ENCODE data around the gene AKIRIN1. TPM values are rescaled to one million over a fixed set of nuclear protein-coding genes. Genes with fewer than 3 reads are reported as not detected.
A peak's percentile ranks its signal among the peaks of the same experiment; 100 is the strongest.

The AKIRIN1 gene
- polyA plus RNA-seq, 1 of the 3 experiments (the other 2 are of a cell fraction): 37.0 TPM

GRCh38 chr1:38990386-38990737 is 714 bp upstream of the AKIRIN1 start (continued):
- TF ChIP-seq RXRA (IDR thresholded peaks at IDR 0.05; ENCODE audit: borderline replicate concordance, low read depth): no peak
- no peak for TF ChIP-seq TEAD4 (IDR thresholded peaks at IDR 0.05; ENCODE audit: borderline replicate concordance, insufficient read depth)
- TF ChIP-seq GABPA (IDR thresholded peaks at IDR 0.05; ENCODE audit: low read depth): no peak
- TF ChIP-seq, protein P1, sequence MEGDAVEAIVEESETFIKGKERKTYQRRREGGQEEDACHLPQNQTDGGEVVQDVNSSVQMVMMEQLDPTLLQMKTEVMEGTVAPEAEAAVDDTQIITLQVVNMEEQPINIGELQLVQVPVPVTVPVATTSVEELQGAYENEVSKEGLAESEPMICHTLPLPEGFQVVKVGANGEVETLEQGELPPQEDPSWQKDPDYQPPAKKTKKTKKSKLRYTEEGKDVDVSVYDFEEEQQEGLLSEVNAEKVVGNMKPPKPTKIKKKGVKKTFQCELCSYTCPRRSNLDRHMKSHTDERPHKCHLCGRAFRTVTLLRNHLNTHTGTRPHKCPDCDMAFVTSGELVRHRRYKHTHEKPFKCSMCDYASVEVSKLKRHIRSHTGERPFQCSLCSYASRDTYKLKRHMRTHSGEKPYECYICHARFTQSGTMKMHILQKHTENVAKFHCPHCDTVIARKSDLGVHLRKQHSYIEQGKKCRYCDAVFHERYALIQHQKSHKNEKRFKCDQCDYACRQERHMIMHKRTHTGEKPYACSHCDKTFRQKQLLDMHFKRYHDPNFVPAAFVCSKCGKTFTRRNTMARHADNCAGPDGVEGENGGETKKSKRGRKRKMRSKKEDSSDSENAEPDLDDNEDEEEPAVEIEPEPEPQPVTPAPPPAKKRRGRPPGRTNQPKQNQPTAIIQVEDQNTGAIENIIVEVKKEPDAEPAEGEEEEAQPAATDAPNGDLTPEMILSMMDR (IDR thresholded peaks at IDR 0.05): no peak
- TF ChIP-seq FOSL2 (IDR thresholded peaks at IDR 0.05; ENCODE audit: borderline replicate concordance, low read depth): no peak
- TF ChIP-seq POLR2AphosphoS5 (IDR thresholded peaks at IDR 0.05; ENCODE audit: low read depth, low read length): no peak

GRCh38 chr1:38991638-38992411 is 749 bp downstream of the AKIRIN1 start:
- H2AFZ ChIP-seq (ENCODE audit: low read depth): no peak overlapping the region
- H3K9me2 ChIP-seq: no peaks in the 10 kb centered on the region
- H3K4me2 ChIP-seq: peak overlapping the region; percentile 67
- ChIA-PET POLR2A (no interaction called here), CTCF (interaction anchor here (1.2 to 1.4 kb wide), 2 partner anchors 35 to 89 kb away, joined by 3 read pairs; no protein-coding TSS in a partner anchor)
- peaks cover 53% of the 10 kb centered on the region for H4K20me1 ChIP-seq (ENCODE audit: insufficient read depth)
- peak; percentile 77 for DNase-seq
- H3K4me1 ChIP-seq (ENCODE audit: control insufficient read depth in 1 of 2, insufficient read depth in 2 of 2, low read depth in 1 of 2, low read length in 1 of 2): peaks cover 0 to 7% of the 10 kb centered on the region in 2 experiments; a peak in 3 of 4 replicates
- peak overlapping the region; percentile 64 to 67 for H3K4me3 ChIP-seq (ENCODE audit: low read depth in 2 of 2, low read length in 1 of 2)
- H3K9me3 ChIP-seq: no peaks in the 10 kb centered on the region
- peak overlapping the region; percentile 77 to 82; a peak in 3 of 4 replicates for H3K27ac ChIP-seq (ENCODE audit: low read depth in 2 of 2, low read length in 1 of 2)
- under 1% methylated on average over 29 of the region's 30 CpGs for WGBS (ENCODE audit: low lambda C conversion rate)
- H3K9ac ChIP-seq: peak overlapping the region; percentile 98
- H3F3A ChIP-seq (replicated peaks; ENCODE audit: insufficient read depth): peaks cover 9% of the 10 kb centered on the region
- H3K36me3 ChIP-seq (replicated peaks in 1 of 2; ENCODE audit: control insufficient read depth in 1 of 2, insufficient read depth in 2 of 2, low read length in 1 of 2): peaks cover 3 to 29% of the 10 kb centered on the region in 2 experiments
- TF ChIP-seq JUND (IDR thresholded peaks at IDR 0.05) (no peak), USF2 (IDR thresholded peaks at IDR 0.05; ENCODE audit: borderline replicate concordance, low read depth, low read length) (no peak), MAX (IDR thresholded peaks at IDR 0.05; ENCODE audit: low read depth) (no peak), FOXJ3 (CRISPR knock-in tag; IDR thresholded peaks at IDR 0.05) (no peak), GATA2 (CRISPR knock-in tag; IDR thresholded peaks at IDR 0.05) (no peak), CHD2 (IDR thresholded peaks at IDR 0.05; ENCODE audit: low read length, partially characterized antibody) (no peak)
- no peaks in the 10 kb centered on the region for H3K27me3 ChIP-seq (ENCODE audit: insufficient read depth)
- peaks cover 57% of the 10 kb centered on the region for H3K79me2 ChIP-seq (ENCODE audit: insufficient read depth)
